ENCODE results near the gene ILDR1.

The ILDR1 gene

GRCh38 chr3:122006267-122006666 is 15.8 kb downstream of the ILDR1 start:
- H3K9me2 ChIP-seq (replicated peaks; ENCODE audit: control insufficient read depth, low read length): no peaks in the 10 kb centered on the region
- no peaks in the 10 kb centered on the region for H3K9me3 ChIP-seq (ENCODE audit: control insufficient read depth, insufficient read depth, low read length)
- no peaks in the 10 kb centered on the region for H3F3A ChIP-seq (ENCODE audit: control insufficient read depth, insufficient read depth)
- no peaks in the 10 kb centered on the region for H3K27me3 ChIP-seq (ENCODE audit: control insufficient read depth, low read length)
- no peaks in the 10 kb centered on the region for H3K79me2 ChIP-seq (ENCODE audit: control insufficient read depth, low read length)
- H4K20me1 ChIP-seq (ENCODE audit: control insufficient read depth, insufficient read depth, low read depth, low read length): no peaks in the 10 kb centered on the region
- no peak overlapping the region for H3K27ac ChIP-seq (ENCODE audit: low read depth, low read length)
- H3K36me3 ChIP-seq (ENCODE audit: control insufficient read depth, low read length): no peaks in the 10 kb centered on the region; the same call in 1 of the 2 replicates
- no peak overlapping the region for H3K4me2 ChIP-seq (ENCODE audit: low read length)
- TF ChIP-seq EZH2phosphoT487 (IDR thresholded peaks at IDR 0.05; ENCODE audit: borderline replicate concordance, low read length): no peak
- no peak for TF ChIP-seq CTCF (IDR thresholded peaks at IDR 0.05; ENCODE audit: low read depth, low read length, poor library complexity, severe bottlenecking)
- no peak overlapping the region for H3K4me3 ChIP-seq (ENCODE audit: low read length)
- H3K4me1 ChIP-seq (ENCODE audit: control insufficient read depth, low read length): peaks cover 59% of the 10 kb centered on the region

- no peaks in the 10 kb centered on the region for H3K9me2 ChIP-seq (replicated peaks; ENCODE audit: control insufficient read depth, low read length)
- H3K79me2 ChIP-seq (ENCODE audit: control insufficient read depth, low read length): no peaks in the 10 kb centered on the region
- H3K9me3 ChIP-seq (ENCODE audit: control insufficient read depth, insufficient read depth, low read length): no peaks in the 10 kb centered on the region
- H4K20me1 ChIP-seq (ENCODE audit: control insufficient read depth, insufficient read depth, low read depth, low read length): no peaks in the 10 kb centered on the region
- H3K36me3 ChIP-seq (ENCODE audit: control insufficient read depth, low read length): no peaks in the 10 kb centered on the region; the same call in 1 of the 2 replicates
- H3K4me3 ChIP-seq (ENCODE audit: low read length): no peak overlapping the region
- H3K4me1 ChIP-seq (ENCODE audit: control insufficient read depth, low read length): peaks cover 60% of the 10 kb centered on the region
- TF ChIP-seq CTCF (IDR thresholded peaks at IDR 0.05; ENCODE audit: low read depth, low read length, poor library complexity, severe bottlenecking) (no peak), EZH2phosphoT487 (IDR thresholded peaks at IDR 0.05; ENCODE audit: borderline replicate concordance, low read length) (no peak)
- H3F3A ChIP-seq (ENCODE audit: control insufficient read depth, insufficient read depth): no peaks in the 10 kb centered on the region
- no peaks in the 10 kb centered on the region for H3K27me3 ChIP-seq (ENCODE audit: control insufficient read depth, low read length)
- H3K27ac ChIP-seq (ENCODE audit: low read depth, low read length): no peak overlapping the region
- peak overlapping the region; percentile 81; the same call in 1 of the 2 replicates for H3K4me2 ChIP-seq (ENCODE audit: low read length)
Observed at GRCh38 chr3:122004991-122005565, 17.0 kb downstream of the ILDR1 start.

GRCh38 chr3:122004107-122004506 is 17.9 kb downstream of the ILDR1 start:
- Histone ChIP-seq H3K4me1 (ENCODE audit: control insufficient read depth, low read length) (peaks cover 63% of the 10 kb centered on the region), H3K27ac (ENCODE audit: low read depth, low read length) (peak overlapping the region; percentile 69), H3F3A (ENCODE audit: control insufficient read depth, insufficient read depth) (0 out of 2 replicates have a peak, but pooled peaks cover under 1% of the 10 kb centered on the region)

More at GRCh38 chr3:122004107-122004506, 17.9 kb downstream of the ILDR1 start:
- Histone ChIP-seq H3K9me2 (replicated peaks; ENCODE audit: control insufficient read depth, low read length) (no peaks in the 10 kb centered on the region), H3K27me3 (ENCODE audit: control insufficient read depth, low read length) (no peaks in the 10 kb centered on the region), H3K79me2 (ENCODE audit: control insufficient read depth, low read length) (no peaks in the 10 kb centered on the region), H3K9me3 (ENCODE audit: control insufficient read depth, insufficient read depth, low read length) (no peaks in the 10 kb centered on the region), H3K4me3 (ENCODE audit: low read length) (peak overlapping the region; percentile 68), H3K4me2 (ENCODE audit: low read length) (peak overlapping the region; percentile 81), H3K36me3 (ENCODE audit: control insufficient read depth, low read length) (no peaks in the 10 kb centered on the region; the same call in 1 of the 2 replicates), H4K20me1 (ENCODE audit: control insufficient read depth, insufficient read depth, low read depth, low read length) (no peaks in the 10 kb centered on the region)
- no peak for TF ChIP-seq EZH2phosphoT487 (IDR thresholded peaks at IDR 0.05; ENCODE audit: borderline replicate concordance, low read length)
- no peak for TF ChIP-seq CTCF (IDR thresholded peaks at IDR 0.05; ENCODE audit: low read depth, low read length, poor library complexity, severe bottlenecking)

Data from DOHH2 (cell line).